Mesendoderm (in vitro differentiated cells): ENCODE data around the gene HDAC4.

Experiments
- DNase-seq: peaks from one replicate; pipeline ENCODE4 v3.0.0; 2013
- H2AK5ac ChIP-seq: 2 replicates; pipeline ENCODE4 v1.6.1; 2013; ENCODE audit warnings: low read length, inconsistent platforms
- H2BK120ac ChIP-seq: 2 replicates; pipeline ENCODE4 v1.6.1; 2013; ENCODE audit warnings: low read depth, mild to moderate bottlenecking, low read length, moderate library complexity, mixed read lengths
- H2BK15ac ChIP-seq: replicated peaks from 2 replicates; pipeline ENCODE4 v1.6.1; 2013; ENCODE audit warnings: low read depth, mild to moderate bottlenecking, moderate library complexity
- H2BK5ac ChIP-seq: 2 replicates; pipeline ENCODE4 v1.6.1; 2013; ENCODE audit warnings: low read length, inconsistent platforms
- H3K18ac ChIP-seq: 2 replicates; pipeline ENCODE4 v1.6.1; 2013; ENCODE audit warnings: mild to moderate bottlenecking, low read length, mixed read lengths
- H3K23ac ChIP-seq: one replicate; pipeline ENCODE4 v1.6.1; 2013; ENCODE audit warnings: low read length
- H3K27ac ChIP-seq: 2 replicates; pipeline ENCODE4 v1.5.1; 2013; ENCODE audit warnings: low read depth, mild to moderate bottlenecking, inconsistent platforms, low read length, moderate library complexity
- H3K27me3 ChIP-seq: 2 replicates; pipeline ENCODE4 v1.6.1; 2013; ENCODE audit warnings: low read length, control low read depth, mild to moderate bottlenecking, inconsistent platforms; ENCODE audit not compliant: insufficient read depth, poor library complexity
- H3K36me3 ChIP-seq: 2 replicates; pipeline ENCODE4 v1.6.1; 2013; ENCODE audit warnings: low read length, inconsistent platforms; ENCODE audit not compliant: control insufficient read depth, insufficient read depth
- H3K4ac ChIP-seq: one replicate; pipeline ENCODE4 v1.6.1; 2013; ENCODE audit warnings: low read depth, mild to moderate bottlenecking, low read length, moderate library complexity
- H3K4me1 ChIP-seq: 2 replicates; pipeline ENCODE4 v1.6.1; 2013; ENCODE audit warnings: low read depth, low read length, inconsistent platforms; ENCODE audit not compliant: control insufficient read depth
- H3K4me2 ChIP-seq: 2 replicates; pipeline ENCODE4 v1.6.1; 2013; ENCODE audit warnings: low read length
- H3K4me3 ChIP-seq: 2 replicates; pipeline ENCODE4 v1.5.1; 2013; ENCODE audit warnings: mild to moderate bottlenecking, low read length
- H3K56ac ChIP-seq: one replicate; pipeline ENCODE4 v1.6.1; 2013; ENCODE audit warnings: low read length
- H3K79me1 ChIP-seq: 2 replicates; pipeline ENCODE4 v1.6.1; 2013; ENCODE audit warnings: low read length, inconsistent platforms
- H3K79me2 ChIP-seq: 2 replicates; pipeline ENCODE4 v1.6.1; 2013; ENCODE audit warnings: mild to moderate bottlenecking, low read length; ENCODE audit not compliant: control insufficient read depth, insufficient read depth
- H3K9ac ChIP-seq: 2 replicates; pipeline ENCODE4 v1.6.1; 2013; ENCODE audit warnings: low read length, inconsistent platforms
- H4K5ac ChIP-seq: one replicate; pipeline ENCODE4 v1.6.1; 2013; ENCODE audit warnings: low read length
- H4K8ac ChIP-seq: one replicate; pipeline ENCODE4 v1.6.1; 2013; ENCODE audit warnings: low read depth, mild to moderate bottlenecking, control low read depth, low read length, moderate library complexity
- WGBS: extraction: QIAGEN DNeasy Blood & Tissue Kit; methylation state at CpG from one replicate; pipeline ENCODE4 v1.1.7; 2013; ENCODE audit warnings: low lambda C conversion rate, missing lambda C conversion rate; ENCODE audit not compliant: insufficient coverage; ENCODE audit errors: extremely low coverage; 5-methylcytosine and 5-hydroxymethylcytosine counted together

The HDAC4 gene

DNA sequence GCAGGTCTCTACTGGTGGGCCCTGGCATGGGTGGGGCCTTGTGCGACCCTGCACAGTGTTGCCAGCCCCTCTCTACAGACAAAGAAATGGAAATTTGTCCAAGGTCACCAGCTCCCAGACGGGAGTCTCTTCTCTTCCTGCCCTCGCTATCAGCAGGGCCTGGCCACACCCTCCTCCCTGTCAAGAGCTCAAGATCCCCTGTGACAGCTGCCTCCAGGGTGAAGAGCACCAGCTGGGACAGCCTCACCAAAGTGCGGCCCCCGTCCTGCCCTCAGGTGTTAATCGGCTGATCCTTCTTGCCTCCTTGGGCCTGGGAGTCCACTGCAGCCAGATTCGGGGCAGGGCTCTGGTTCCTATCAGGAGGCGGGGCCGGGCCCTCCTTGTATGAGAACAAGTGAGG lies 293.9 kb downstream of the HDAC4 start:
- no peak for DNase-seq

DNA sequence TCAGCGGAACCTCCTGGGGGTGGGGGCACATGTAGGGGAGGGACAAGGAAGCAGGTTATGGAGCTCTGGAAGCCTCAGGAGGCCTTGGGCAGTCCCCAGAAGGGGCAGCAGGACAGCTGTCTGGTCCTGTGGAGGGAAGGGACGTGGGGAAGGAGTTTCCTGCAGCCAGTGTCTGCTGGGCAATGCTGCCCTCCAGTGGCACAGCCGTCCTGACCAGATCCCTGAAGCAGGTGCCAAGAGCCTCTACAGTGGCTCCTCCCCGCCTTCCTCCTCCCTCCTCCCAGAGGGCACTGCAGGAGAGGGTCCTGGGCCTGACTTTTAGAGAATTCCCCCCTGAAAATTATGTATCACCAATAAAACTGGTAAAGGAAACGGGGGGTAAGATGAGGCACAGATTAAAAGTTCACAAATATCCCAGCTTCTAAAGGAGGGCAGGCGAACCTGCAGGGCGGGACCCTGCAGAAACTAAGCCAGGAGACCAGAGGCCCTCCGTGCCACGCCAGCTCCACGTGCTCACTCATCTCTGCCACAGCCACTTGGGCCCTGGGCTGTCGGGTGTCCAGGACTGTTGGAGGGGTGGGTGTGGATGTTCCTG lies 294.4 kb downstream of the HDAC4 start:
- Histone ChIP-seq H3K79me2 (no peaks in the 10 kb centered on the region), H3K4me2 (no peak overlapping the region), H2BK120ac (no peak overlapping the region), H3K23ac (no peak overlapping the region), H3K9ac (no peak overlapping the region), H3K18ac (no peak overlapping the region), H3K56ac (no peak overlapping the region), H3K4ac (no peak overlapping the region), H4K5ac (no peak overlapping the region), H2BK5ac (no peak overlapping the region), H4K8ac (no peak overlapping the region), H2AK5ac (no peak overlapping the region), H2BK15ac (no peak overlapping the region), H3K79me1 (no peaks in the 10 kb centered on the region), H3K4me1 (no peaks in the 10 kb centered on the region), H3K36me3 (no peaks in the 10 kb centered on the region), H3K4me3 (no peak overlapping the region), H3K27ac (no peak overlapping the region), H3K27me3 (no peaks in the 10 kb centered on the region)
- DNase-seq, result peak; percentile 65
- no CpG with 5 or more reads among the region's 11 CpGs for WGBS

More for the DNA sequence above, 293.9 kb downstream of the HDAC4 start:
- Histone ChIP-seq H4K8ac (no peak overlapping the region), H2BK5ac (no peak overlapping the region), H3K18ac (no peak overlapping the region), H3K4me3 (no peak overlapping the region), H2AK5ac (no peak overlapping the region), H3K9ac (no peak overlapping the region), H3K27me3 (no peaks in the 10 kb centered on the region), H3K4ac (no peak overlapping the region), H4K5ac (no peak overlapping the region), H3K23ac (no peak overlapping the region), H3K79me1 (no peaks in the 10 kb centered on the region), H2BK15ac (no peak overlapping the region), H3K4me1 (no peaks in the 10 kb centered on the region), H2BK120ac (no peak overlapping the region), H3K27ac (no peak overlapping the region), H3K79me2 (no peaks in the 10 kb centered on the region), H3K56ac (no peak overlapping the region), H3K36me3 (no peaks in the 10 kb centered on the region), H3K4me2 (no peak overlapping the region)
- no CpG with 5 or more reads among the region's 9 CpGs for WGBS

DNA sequence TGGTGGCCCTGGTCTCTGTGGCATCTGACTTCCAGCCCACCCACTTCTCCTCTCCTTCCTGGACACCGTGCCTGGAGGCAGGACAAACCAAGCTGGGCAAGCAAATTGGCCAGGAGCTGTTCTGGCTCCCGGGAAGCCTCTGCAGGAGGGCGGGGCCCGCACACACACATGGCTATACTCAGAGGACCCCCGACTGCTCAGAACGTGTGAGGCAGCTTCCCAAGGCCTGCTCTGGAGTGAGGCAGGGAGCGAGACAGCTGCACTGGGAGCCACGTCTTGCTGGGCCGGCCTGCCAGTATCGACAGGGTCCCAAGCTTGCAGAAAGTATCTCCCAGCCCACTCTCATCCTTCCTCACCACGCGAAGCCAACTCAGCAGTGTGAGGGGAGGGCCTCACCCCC lies 295.6 kb downstream of the HDAC4 start:
- H3K4me3 ChIP-seq, result no peak overlapping the region
- no peak overlapping the region for H2AK5ac ChIP-seq
- no peak overlapping the region for H4K8ac ChIP-seq
- H3K23ac ChIP-seq, result no peak overlapping the region
- H2BK5ac ChIP-seq, result no peak overlapping the region
- no peaks in the 10 kb centered on the region for H3K27me3 ChIP-seq
- H3K9ac ChIP-seq, result no peak overlapping the region
- H3K56ac ChIP-seq, result no peak overlapping the region
- H3K4me2 ChIP-seq, result no peak overlapping the region
- H3K36me3 ChIP-seq, result no peaks in the 10 kb centered on the region
- H3K27ac ChIP-seq, result no peak overlapping the region
- no peaks in the 10 kb centered on the region for H3K79me1 ChIP-seq
- H2BK120ac ChIP-seq, result no peak overlapping the region
- H2BK15ac ChIP-seq, result no peak overlapping the region
- H3K18ac ChIP-seq, result no peak overlapping the region
- WGBS, result no CpG with 5 or more reads among the region's 12 CpGs
- DNase-seq, result no peak
- H3K79me2 ChIP-seq, result no peaks in the 10 kb centered on the region
- H4K5ac ChIP-seq, result no peak overlapping the region
- no peak overlapping the region for H3K4ac ChIP-seq
- H3K4me1 ChIP-seq, result no peaks in the 10 kb centered on the region

DNA sequence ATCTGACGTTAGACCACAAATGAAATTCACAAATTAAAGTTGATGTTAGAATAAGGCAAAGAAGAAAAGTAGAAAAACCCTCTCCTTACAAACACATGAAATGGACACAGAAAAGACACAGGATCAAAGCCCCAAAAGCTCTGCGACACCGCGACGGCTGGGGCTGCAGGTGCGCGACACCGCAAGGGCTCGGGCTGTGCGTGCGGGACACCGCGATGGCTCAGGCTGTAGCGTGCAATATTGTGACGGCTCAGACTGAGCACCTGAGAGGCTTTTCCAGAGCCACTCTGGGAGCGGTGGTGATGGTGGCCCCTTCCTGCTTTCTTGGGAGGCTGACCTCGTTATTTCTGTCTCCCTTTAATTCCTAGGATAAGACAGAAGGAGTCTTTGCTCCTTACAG lies 296.0 kb downstream of the HDAC4 start:
- Histone ChIP-seq H3K23ac (no peak overlapping the region), H3K4me2 (no peak overlapping the region), H4K5ac (no peak overlapping the region), H3K4me3 (no peak overlapping the region), H2AK5ac (no peak overlapping the region), H3K18ac (no peak overlapping the region), H3K27ac (no peak overlapping the region), H2BK120ac (no peak overlapping the region), H3K56ac (no peak overlapping the region), H2BK5ac (no peak overlapping the region), H3K4ac (no peak overlapping the region), H2BK15ac (no peak overlapping the region), H3K9ac (no peak overlapping the region), H3K4me1 (no peaks in the 10 kb centered on the region), H3K79me2 (no peaks in the 10 kb centered on the region), H3K27me3 (no peaks in the 10 kb centered on the region), H4K8ac (no peak overlapping the region), H3K36me3 (no peaks in the 10 kb centered on the region), H3K79me1 (no peaks in the 10 kb centered on the region)
- DNase-seq, result no peak
- no CpG with 5 or more reads among the region's 17 CpGs for WGBS

DNA sequence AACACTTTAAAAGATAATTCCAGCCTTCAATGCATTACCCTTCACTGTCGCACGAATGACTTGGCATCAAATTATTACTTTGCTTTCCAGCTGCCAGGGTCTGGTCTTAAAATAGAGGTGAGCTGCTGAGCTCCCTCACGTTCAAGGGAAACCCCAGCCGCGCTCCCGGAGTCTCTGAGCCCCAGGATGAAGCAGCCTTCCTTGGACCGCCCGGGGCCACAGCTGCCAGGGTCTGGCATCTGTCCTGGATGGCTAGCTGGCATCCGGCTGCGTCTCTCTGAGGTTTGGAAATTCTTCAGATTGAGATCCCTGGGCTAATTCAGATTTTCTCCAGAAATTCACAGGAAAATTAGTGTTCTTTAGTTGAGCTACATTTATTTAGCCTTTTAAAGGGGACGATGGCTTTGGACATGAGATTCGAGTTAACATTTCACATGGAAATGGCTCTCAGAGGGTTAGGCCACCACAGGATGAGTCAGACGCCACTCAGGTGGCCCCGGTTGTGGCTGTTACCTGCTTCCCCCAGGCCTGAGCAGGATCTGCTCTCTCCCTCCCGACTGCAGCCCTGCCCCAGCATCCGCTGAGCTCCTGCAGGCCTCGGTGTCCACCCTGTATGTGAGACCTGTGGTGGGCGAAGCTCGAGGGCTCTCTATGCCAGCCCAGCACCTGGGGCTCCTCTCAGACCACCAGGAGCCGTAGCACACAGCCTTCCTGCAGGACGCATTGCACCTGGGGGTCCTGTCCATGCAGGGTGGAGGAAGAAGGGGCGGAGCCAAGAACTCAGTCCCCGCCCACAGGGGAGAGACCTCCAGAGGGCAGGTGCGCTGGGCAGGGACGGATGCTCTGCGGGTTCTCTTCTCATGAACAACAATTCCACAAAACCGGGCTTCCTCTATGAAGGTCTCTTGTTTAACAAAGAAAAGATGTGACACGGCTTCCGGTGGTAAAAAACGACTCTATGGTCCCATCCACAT lies 297.4 kb downstream of the HDAC4 start:
- Histone ChIP-seq H3K79me2 (no peaks in the 10 kb centered on the region), H2BK120ac (no peak overlapping the region), H2BK15ac (no peak overlapping the region), H3K56ac (no peak overlapping the region), H3K4ac (no peak overlapping the region), H3K36me3 (no peaks in the 10 kb centered on the region), H3K27me3 (no peaks in the 10 kb centered on the region), H3K27ac (no peak overlapping the region), H3K23ac (no peak overlapping the region), H3K9ac (no peak overlapping the region), H3K18ac (no peak overlapping the region), H3K4me2 (no peak overlapping the region), H3K79me1 (no peaks in the 10 kb centered on the region), H2BK5ac (no peak overlapping the region), H4K5ac (no peak overlapping the region), H3K4me3 (no peak overlapping the region), H3K4me1 (no peaks in the 10 kb centered on the region), H4K8ac (no peak overlapping the region), H2AK5ac (no peak overlapping the region)
- WGBS, result no CpG with 5 or more reads among the region's 30 CpGs
- DNase-seq, result no peak
